Measurements from ENCODE around the gene PRDM5. TPM values are rescaled to one million over a fixed set of nuclear protein-coding genes. Genes with fewer than 3 reads are reported as not detected.
A peak's percentile ranks its signal among the peaks of the same experiment; 100 is the strongest.
"Not testable (repeated sequence)": the region's sequence is repeated elsewhere in the genome, so short reads cannot be mapped to it uniquely, and the experiment has no call there.

PRDM5 gene
- total RNA-seq, 5 donors from 2014 or later (not counting 1 experiment from before 2014, with no cell fraction given): 0.47 to 1.4 (median 0.86) TPM; not detected in 1

GRCh38 chr4:120753854-120754253 lies 168.7 kb downstream of the PRDM5 start:
- 86% methylated on average over 1 of the region's 1 CpG for WGBS (ENCODE audit: insufficient coverage)
- CTCF ChIA-PET: no interaction called here

GRCh38 chr4:120750152-120750525 lies 172.4 kb downstream of the PRDM5 start:
- Histone ChIP-seq H3K4me1 (ENCODE audit: control insufficient read depth in 1 of 2, extremely low read depth in 1 of 2, insufficient read depth in 2 of 2, low read length in 2 of 2) (peaks cover 0 to 5% of the 10 kb centered on the region in 2 experiments), H3K4me3 (ENCODE audit: control insufficient read depth in 1 of 2, extremely low read depth in 1 of 2, low read length in 1 of 2) (no peak overlapping the region), H3K36me3 (ENCODE audit: control insufficient read depth in 2 of 2, extremely low read depth in 1 of 2, insufficient read depth in 1 of 2, low read length in 1 of 2) (no peaks in the 10 kb centered on the region), H3K27ac (ENCODE audit: low read length) (no peak overlapping the region), H3K9me3 (no peaks in the 10 kb centered on the region), H3K27me3 (replicated peaks in 1 of 2; ENCODE audit: control insufficient read depth in 2 of 2, extremely low read depth in 1 of 2, insufficient read depth in 2 of 2, low read length in 1 of 2) (no peaks in the 10 kb centered on the region)
- Mint-ChIP-seq H3K9me3 (peaks cover 4 to 9% (median 7%) of the 10 kb centered on the region in 3 donors), H3K27ac (no peak overlapping the region), H3K4me1 (peaks cover 0 to 12% (median 4%) of the 10 kb centered on the region in 3 donors), H3K36me3 (peaks cover 5% of the 10 kb centered on the region), H3K27me3 (no peaks in the 10 kb centered on the region), H3K4me3 (no peak overlapping the region)
- 96% methylated on average over 5 of the region's 5 CpGs for WGBS (ENCODE audit: insufficient coverage)
- ChIA-PET POLR2A (no interaction called here), CTCF (no interaction called here)
- no peak for DNase-seq
- ATAC-seq (replicated peaks in 1 of 4): no peak

More at GRCh38 chr4:120753854-120754253, 168.7 kb downstream of the PRDM5 start:
- Histone ChIP-seq H3K27me3 (replicated peaks in 1 of 2; ENCODE audit: control insufficient read depth in 2 of 2, extremely low read depth in 1 of 2, insufficient read depth in 2 of 2, low read length in 1 of 2) (no peaks in the 10 kb centered on the region), H3K4me1 (ENCODE audit: control insufficient read depth in 1 of 2, extremely low read depth in 1 of 2, insufficient read depth in 2 of 2, low read length in 2 of 2) (peaks cover 4 to 5% of the 10 kb centered on the region in 2 experiments), H3K9me3 (no peaks in the 10 kb centered on the region), H3K27ac (ENCODE audit: low read length) (no peak overlapping the region), H3K4me3 (ENCODE audit: control insufficient read depth in 1 of 2, extremely low read depth in 1 of 2, low read length in 1 of 2) (no peak overlapping the region), H3K36me3 (ENCODE audit: control insufficient read depth in 2 of 2, extremely low read depth in 1 of 2, insufficient read depth in 1 of 2, low read length in 1 of 2) (no peaks in the 10 kb centered on the region)
- no peak for DNase-seq
- Mint-ChIP-seq H3K4me1 (peaks cover 0 to 4% (median 4%) of the 10 kb centered on the region in 3 donors), H3K4me3 (no peak overlapping the region), H3K27me3 (no peaks in the 10 kb centered on the region), H3K36me3 (peaks cover 5% of the 10 kb centered on the region), H3K27ac (no peak overlapping the region), H3K9me3 (peaks cover 4 to 9% (median 7%) of the 10 kb centered on the region in 3 donors)
- ATAC-seq (replicated peaks in 1 of 4): no peak
- POLR2A ChIA-PET: interaction anchor here in 1 of 2 donors (0.7 kb wide), 1 partner anchor 224 kb away, joined by 7 read pairs; no protein-coding TSS in a partner anchor

GRCh38 chr4:120749445-120750151 lies 172.9 kb downstream of the PRDM5 start:
- no peak overlapping the region for H3K27ac ChIP-seq (ENCODE audit: low read length)

GRCh38 chr4:120741636-120742035 lies 180.9 kb downstream of the PRDM5 start:
- H3K4me1 Mint-ChIP-seq; H3K27ac ChIP-seq (ENCODE audit: low read length); H3K27ac Mint-ChIP-seq; DNase-seq; H3K4me3 Mint-ChIP-seq; H3K4me3 ChIP-seq (ENCODE audit: control insufficient read depth in 1 of 2, extremely low read depth in 1 of 2, low read length in 1 of 2); H3K36me3 Mint-ChIP-seq; H3K4me1 ChIP-seq (ENCODE audit: control insufficient read depth in 1 of 2, extremely low read depth in 1 of 2, insufficient read depth in 2 of 2, low read length in 2 of 2); H3K9me3 Mint-ChIP-seq; ATAC-seq (replicated peaks in 1 of 4); H3K9me3 ChIP-seq; CTCF ChIA-PET; POLR2A ChIA-PET; H3K36me3 ChIP-seq (ENCODE audit: control insufficient read depth in 2 of 2, extremely low read depth in 1 of 2, insufficient read depth in 1 of 2, low read length in 1 of 2); H3K27me3 ChIP-seq (replicated peaks in 1 of 2; ENCODE audit: control insufficient read depth in 2 of 2, extremely low read depth in 1 of 2, insufficient read depth in 2 of 2, low read length in 1 of 2): not testable (repeated sequence)
- H3K27me3 Mint-ChIP-seq: peaks cover 5 to 12% of the 10 kb centered on the region in 2 donors
- 33% methylated on average over 6 of the region's 9 CpGs for WGBS (ENCODE audit: insufficient coverage)

More at GRCh38 chr4:120749445-120750151, 172.9 kb downstream of the PRDM5 start:
- ChIA-PET CTCF (no interaction called here), POLR2A (no interaction called here)
- WGBS (ENCODE audit: insufficient coverage): 10% methylated on average over 5 of the region's 6 CpGs
- H3K36me3 ChIP-seq (ENCODE audit: control insufficient read depth in 2 of 2, extremely low read depth in 1 of 2, insufficient read depth in 1 of 2, low read length in 1 of 2): no peaks in the 10 kb centered on the region
- H3K4me1 Mint-ChIP-seq: peaks cover 0 to 12% (median 4%) of the 10 kb centered on the region in 3 donors
- H3K4me3 ChIP-seq (ENCODE audit: control insufficient read depth in 1 of 2, extremely low read depth in 1 of 2, low read length in 1 of 2): no peak overlapping the region
- H3K27me3 ChIP-seq (replicated peaks in 1 of 2; ENCODE audit: control insufficient read depth in 2 of 2, extremely low read depth in 1 of 2, insufficient read depth in 2 of 2, low read length in 1 of 2): no peaks in the 10 kb centered on the region
- H3K27ac Mint-ChIP-seq: no peak overlapping the region
- no peaks in the 10 kb centered on the region for H3K9me3 ChIP-seq
- H3K9me3 Mint-ChIP-seq: peaks cover 4 to 9% (median 7%) of the 10 kb centered on the region in 3 donors
- H3K4me3 Mint-ChIP-seq: no peak overlapping the region
- ATAC-seq (replicated peaks in 1 of 4) (peak in 1 of 4 experiments; percentile 56), DNase-seq (peak in 2 of 35 experiments; percentile 3 to 5)
- no peaks in the 10 kb centered on the region for H3K27me3 Mint-ChIP-seq
- peaks cover 5% of the 10 kb centered on the region for H3K36me3 Mint-ChIP-seq
- peaks cover 0 to 5% of the 10 kb centered on the region in 2 experiments for H3K4me1 ChIP-seq (ENCODE audit: control insufficient read depth in 1 of 2, extremely low read depth in 1 of 2, insufficient read depth in 2 of 2, low read length in 2 of 2)

GRCh38 chr4:120736312-120736711 lies 186.2 kb downstream of the PRDM5 start:
- H3K36me3 Mint-ChIP-seq: no peaks in the 10 kb centered on the region
- no peaks in the 10 kb centered on the region for H3K4me1 Mint-ChIP-seq
- no peak overlapping the region for H3K27ac Mint-ChIP-seq
- H3K27ac ChIP-seq (ENCODE audit: low read length): no peak overlapping the region
- no peaks in the 10 kb centered on the region for H3K9me3 ChIP-seq
- no peaks in the 10 kb centered on the region for H3K27me3 ChIP-seq (replicated peaks in 1 of 2; ENCODE audit: control insufficient read depth in 2 of 2, extremely low read depth in 1 of 2, insufficient read depth in 2 of 2, low read length in 1 of 2)
- peaks cover 5 to 11% of the 10 kb centered on the region in 2 donors for H3K27me3 Mint-ChIP-seq
- POLR2A ChIA-PET: no interaction called here
- no peaks in the 10 kb centered on the region for H3K36me3 ChIP-seq (ENCODE audit: control insufficient read depth in 2 of 2, extremely low read depth in 1 of 2, insufficient read depth in 1 of 2, low read length in 1 of 2)
- H3K4me1 ChIP-seq (ENCODE audit: control insufficient read depth in 1 of 2, extremely low read depth in 1 of 2, insufficient read depth in 2 of 2, low read length in 2 of 2): no peaks in the 10 kb centered on the region
- ATAC-seq (replicated peaks in 1 of 4) (no peak), DNase-seq (no peak)
- no peaks in the 10 kb centered on the region for H3K9me3 Mint-ChIP-seq
- CTCF ChIA-PET: interaction anchor here in 1 of 2 donors (0.6 kb wide), 1 partner anchor 457 kb away, joined by 3 read pairs; no protein-coding TSS in a partner anchor
- 89% methylated on average over 3 of the region's 9 CpGs for WGBS (ENCODE audit: insufficient coverage)
- H3K4me3 ChIP-seq (ENCODE audit: control insufficient read depth in 1 of 2, extremely low read depth in 1 of 2, low read length in 1 of 2): no peak overlapping the region
- no peak overlapping the region for H3K4me3 Mint-ChIP-seq

GRCh38 chr4:120733968-120734367 lies 188.6 kb downstream of the PRDM5 start:
- DNase-seq (no peak), ATAC-seq (replicated peaks in 1 of 4) (no peak)
- Mint-ChIP-seq H3K27me3 (peaks cover 2 to 3% of the 10 kb centered on the region in 2 donors), H3K36me3 (no peaks in the 10 kb centered on the region), H3K4me1 (no peaks in the 10 kb centered on the region), H3K9me3 (no peaks in the 10 kb centered on the region), H3K27ac (no peak overlapping the region), H3K4me3 (no peak overlapping the region)
- H3K27me3 ChIP-seq (replicated peaks in 1 of 2; ENCODE audit: control insufficient read depth in 2 of 2, extremely low read depth in 1 of 2, insufficient read depth in 2 of 2, low read length in 1 of 2): no peaks in the 10 kb centered on the region
- no peak overlapping the region for H3K27ac ChIP-seq (ENCODE audit: low read length)
- H3K4me3 ChIP-seq (ENCODE audit: control insufficient read depth in 1 of 2, extremely low read depth in 1 of 2, low read length in 1 of 2): no peak overlapping the region
- POLR2A ChIA-PET: interaction anchor here (0.6 to 0.7 kb wide), 2 partner anchors 118 to 793 kb away, joined by 7 to 8 read pairs; no protein-coding TSS in a partner anchor
- no peaks in the 10 kb centered on the region for H3K9me3 ChIP-seq
- CTCF ChIA-PET: interaction anchor here in 1 of 2 donors (0.7 kb wide), 1 partner anchor 8 kb away, joined by 3 read pairs; no protein-coding TSS in a partner anchor
- H3K36me3 ChIP-seq (ENCODE audit: control insufficient read depth in 2 of 2, extremely low read depth in 1 of 2, insufficient read depth in 1 of 2, low read length in 1 of 2): no peaks in the 10 kb centered on the region
- H3K4me1 ChIP-seq (ENCODE audit: control insufficient read depth in 1 of 2, extremely low read depth in 1 of 2, insufficient read depth in 2 of 2, low read length in 2 of 2): no peaks in the 10 kb centered on the region
- WGBS (ENCODE audit: insufficient coverage): 75% methylated on average over 4 of the region's 4 CpGs

Measured in T-cell (primary cell).